Panc1 (cell line): ENCODE results near the gene RARRES2. TPM values are rescaled to one million over a fixed set of nuclear protein-coding genes. Genes with fewer than 3 reads are reported as not detected.

Experiments used
- ATAC-seq: fragments of 200-7000 bp; cut with Tn5 transposase; 2 replicates; pipeline ENCODE4 v1.9.1; 2020; ENCODE audit warnings: mild to moderate bottlenecking, moderate library complexity
- BruUV-seq: library from RNA; stranded (reverse); fragments of 400-500 nt; replicated peaks from 2 replicates; lab custom pipeline; 2021; lab: Mats Ljungman, UMichigan
- CTCF ChIA-PET: fragments of 300-600 bp; sonication (Branson Sonifier 250); formaldehyde crosslinking; loops from one replicate; lab custom pipeline; 2022; ENCODE audit warnings: antibody characterized with exemption; lab: Charles Lee
- POLR2A ChIA-PET: fragments of 300-600 bp; sonication (Branson Sonifier 250); formaldehyde crosslinking; loops from one replicate; lab custom pipeline; 2022; ENCODE audit warnings: antibody characterized with exemption; lab: Charles Lee
- DNase-seq: peaks from one replicate; pipeline ENCODE4 v3.0.0-alpha.2; 2010; ENCODE audit warnings: low read depth, low spot score
- H3K27ac ChIP-seq: 2 replicates; pipeline ENCODE4 v1.5.1; 2011; ENCODE audit warnings: mild to moderate bottlenecking, low read length, inconsistent platforms
- H3K27me3 ChIP-seq: fragments of 200-500 bp; sonication (Bioruptor generic); 2 replicates; pipeline ENCODE4 v1.6.0; 2014; ENCODE audit warnings: low read length, inconsistent platforms; ENCODE audit not compliant: control insufficient read depth, insufficient read depth
- H3K36me3 ChIP-seq: fragments of 200-500 bp; sonication (Bioruptor generic); 2 replicates; pipeline ENCODE4 v1.5.1; 2014; ENCODE audit warnings: inconsistent platforms, mild to moderate bottlenecking, low read length, moderate library complexity; ENCODE audit not compliant: control insufficient read depth, insufficient read depth
- H3K4me1 ChIP-seq: 2 replicates; pipeline ENCODE4 v1.5.1; 2011; ENCODE audit warnings: inconsistent platforms, mild to moderate bottlenecking, low read length, moderate library complexity; ENCODE audit not compliant: control insufficient read depth, insufficient read depth
- H3K4me3 ChIP-seq, 2 experiments: 2 replicates each; pipeline ENCODE4 v1.5.1; 2011 to 2012; ENCODE audit warnings: low read depth in 2 of 2, low read length in 2 of 2, mild to moderate bottlenecking in 2 of 2, inconsistent platforms in 1 of 2, moderate library complexity in 1 of 2
- H3K9me3 ChIP-seq: fragments of 200-500 bp; sonication (Bioruptor generic); 2 replicates; pipeline ENCODE4 v1.5.1; 2014; ENCODE audit warnings: low read depth, mild to moderate bottlenecking, inconsistent platforms, low read length, moderate library complexity; ENCODE audit not compliant: control insufficient read depth, insufficient read depth
- CTCF ChIP-seq: fragments of 450-650 bp; IDR thresholded peaks from 2 replicates; pipeline ENCODE4 v1.5.1; 2017; ENCODE audit warnings: mild to moderate bottlenecking
- POLR2AphosphoS5 ChIP-seq: IDR thresholded peaks from 2 replicates; pipeline ENCODE4 v1.6.1; 2012; ENCODE audit warnings: mild to moderate bottlenecking, low read depth, low read length, moderate library complexity
- SIN3A ChIP-seq: IDR thresholded peaks from 2 replicates; pipeline ENCODE4 v1.6.1; 2012; ENCODE audit warnings: low read depth, mild to moderate bottlenecking, low read length, moderate library complexity, borderline replicate concordance; ENCODE audit not compliant: insufficient read depth
- TCF7L2 ChIP-seq: IDR thresholded peaks from 2 replicates; pipeline ENCODE4 v1.6.1; 2011; ENCODE audit warnings: mild to moderate bottlenecking, low read depth, low read length, inconsistent platforms
- in situ Hi-C: cut with HindIII; loops from 2 replicates; pipeline ENCODE4 v1.10.0; 2016; ENCODE audit warnings: low sequenced_read_pairs, low pct_unique_long_range_greater_than_20kb
- intact Hi-C: fragments of 100-400 bp; cut with micrococcal nuclease; formaldehyde crosslinking; loops from one replicate; pipeline ENCODE4 v1.10.0; 2022; ENCODE audit not compliant: unreplicated experiment
- total RNA-seq: library from RNA; stranded (reverse); gene quantifications from one replicate; pipeline ENCODE4 v1.2.1, GENCODE V29; 2021; ENCODE audit not compliant: unreplicated experiment
- TF ChIP-seq, protein P1 (sequence below), 2 experiments: IDR thresholded peaks; 2 replicates each; pipeline ENCODE4 v1.6.1; 2011 to 2012; ENCODE audit warnings: low read depth in 2 of 2, control low read depth in 1 of 2, low read length in 1 of 2, mild to moderate bottlenecking in 1 of 2, moderate library complexity in 1 of 2; ENCODE audit not compliant: insufficient read depth in 1 of 2

The RARRES2 gene
- total RNA-seq, 1 experiment from 2014 or later = 1.1 TPM

GRCh38 chr7:150358433-150358832, 17.0 kb upstream of the RARRES2 start:
- no TSS peak for BruUV-seq
- no peaks in the 10 kb centered on the region for H3K9me3 ChIP-seq
- TF ChIP-seq POLR2AphosphoS5 = no peak
- TF ChIP-seq, protein P1, sequence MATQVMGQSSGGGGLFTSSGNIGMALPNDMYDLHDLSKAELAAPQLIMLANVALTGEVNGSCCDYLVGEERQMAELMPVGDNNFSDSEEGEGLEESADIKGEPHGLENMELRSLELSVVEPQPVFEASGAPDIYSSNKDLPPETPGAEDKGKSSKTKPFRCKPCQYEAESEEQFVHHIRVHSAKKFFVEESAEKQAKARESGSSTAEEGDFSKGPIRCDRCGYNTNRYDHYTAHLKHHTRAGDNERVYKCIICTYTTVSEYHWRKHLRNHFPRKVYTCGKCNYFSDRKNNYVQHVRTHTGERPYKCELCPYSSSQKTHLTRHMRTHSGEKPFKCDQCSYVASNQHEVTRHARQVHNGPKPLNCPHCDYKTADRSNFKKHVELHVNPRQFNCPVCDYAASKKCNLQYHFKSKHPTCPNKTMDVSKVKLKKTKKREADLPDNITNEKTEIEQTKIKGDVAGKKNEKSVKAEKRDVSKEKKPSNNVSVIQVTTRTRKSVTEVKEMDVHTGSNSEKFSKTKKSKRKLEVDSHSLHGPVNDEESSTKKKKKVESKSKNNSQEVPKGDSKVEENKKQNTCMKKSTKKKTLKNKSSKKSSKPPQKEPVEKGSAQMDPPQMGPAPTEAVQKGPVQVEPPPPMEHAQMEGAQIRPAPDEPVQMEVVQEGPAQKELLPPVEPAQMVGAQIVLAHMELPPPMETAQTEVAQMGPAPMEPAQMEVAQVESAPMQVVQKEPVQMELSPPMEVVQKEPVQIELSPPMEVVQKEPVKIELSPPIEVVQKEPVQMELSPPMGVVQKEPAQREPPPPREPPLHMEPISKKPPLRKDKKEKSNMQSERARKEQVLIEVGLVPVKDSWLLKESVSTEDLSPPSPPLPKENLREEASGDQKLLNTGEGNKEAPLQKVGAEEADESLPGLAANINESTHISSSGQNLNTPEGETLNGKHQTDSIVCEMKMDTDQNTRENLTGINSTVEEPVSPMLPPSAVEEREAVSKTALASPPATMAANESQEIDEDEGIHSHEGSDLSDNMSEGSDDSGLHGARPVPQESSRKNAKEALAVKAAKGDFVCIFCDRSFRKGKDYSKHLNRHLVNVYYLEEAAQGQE (IDR thresholded peaks at IDR 0.05; ENCODE audit: insufficient read depth in 1 of 2, low read depth in 2 of 2, low read length in 1 of 2) = no peak
- no peak for TF ChIP-seq CTCF
- no peak for TF ChIP-seq TCF7L2
- no peak for TF ChIP-seq SIN3A
- H3K36me3 ChIP-seq = no peaks in the 10 kb centered on the region
- H3K4me3 ChIP-seq = no peak overlapping the region
- H3K27ac ChIP-seq = peak overlapping the region; percentile 34; the same call in 1 of the 2 replicates
- intact Hi-C loops = no loop called here
- no peak for ATAC-seq
- in situ Hi-C loops = no loop called here
- ChIA-PET CTCF (interaction anchor here (0.6 to 1.0 kb wide), 2 partner anchors 35 to 38 kb away, joined by 3 to 4 read pairs; no protein-coding TSS in a partner anchor), POLR2A (no interaction called here)
- peaks cover 25% of the 10 kb centered on the region for H3K4me1 ChIP-seq
- no peak for DNase-seq
- no peaks in the 10 kb centered on the region for H3K27me3 ChIP-seq

GRCh38 chr7:150357771-150358427, 16.5 kb upstream of the RARRES2 start:
- Histone ChIP-seq H3K27ac (peak overlapping the region; percentile 70), H3K4me3 (peak overlapping the region in 1 of 2 experiments; percentile 10; a peak in 1 of 4 replicates), H3K27me3 (no peaks in the 10 kb centered on the region), H3K36me3 (no peaks in the 10 kb centered on the region), H3K4me1 (peaks cover 25% of the 10 kb centered on the region), H3K9me3 (no peaks in the 10 kb centered on the region)
- ATAC-seq = peak; percentile 91
- in situ Hi-C loops (no loop called here), intact Hi-C loops (loop anchor here (2.0 kb wide), 1 partner anchor 63 kb away; no protein-coding TSS in a partner anchor)
- POLR2A ChIA-PET = interaction anchor here (0.6 kb wide), 1 partner anchor 9 kb away, joined by 9 read pairs; no protein-coding TSS in a partner anchor
- CTCF ChIA-PET = interaction anchor here (0.6 to 1.0 kb wide), 2 partner anchors 35 to 38 kb away, joined by 3 to 4 read pairs; no protein-coding TSS in a partner anchor
- no peak for DNase-seq
- no TSS peak for BruUV-seq
- TF ChIP-seq CTCF (no peak), SIN3A (no peak), POLR2AphosphoS5 (no peak), TCF7L2 (no peak)
- TF ChIP-seq, protein P1 (IDR thresholded peaks at IDR 0.05; ENCODE audit: insufficient read depth in 1 of 2, low read depth in 2 of 2, low read length in 1 of 2) = no peak
